ENCODE data around the gene GUCY2D. TPM values are rescaled to one million over a fixed set of nuclear protein-coding genes. Genes with fewer than 3 reads are reported as not detected.

Gene GUCY2D
- total RNA-seq, 3 donors from 2014 or later (not counting 1 experiment from before 2014, with no cell fraction given): not detected

DNA sequence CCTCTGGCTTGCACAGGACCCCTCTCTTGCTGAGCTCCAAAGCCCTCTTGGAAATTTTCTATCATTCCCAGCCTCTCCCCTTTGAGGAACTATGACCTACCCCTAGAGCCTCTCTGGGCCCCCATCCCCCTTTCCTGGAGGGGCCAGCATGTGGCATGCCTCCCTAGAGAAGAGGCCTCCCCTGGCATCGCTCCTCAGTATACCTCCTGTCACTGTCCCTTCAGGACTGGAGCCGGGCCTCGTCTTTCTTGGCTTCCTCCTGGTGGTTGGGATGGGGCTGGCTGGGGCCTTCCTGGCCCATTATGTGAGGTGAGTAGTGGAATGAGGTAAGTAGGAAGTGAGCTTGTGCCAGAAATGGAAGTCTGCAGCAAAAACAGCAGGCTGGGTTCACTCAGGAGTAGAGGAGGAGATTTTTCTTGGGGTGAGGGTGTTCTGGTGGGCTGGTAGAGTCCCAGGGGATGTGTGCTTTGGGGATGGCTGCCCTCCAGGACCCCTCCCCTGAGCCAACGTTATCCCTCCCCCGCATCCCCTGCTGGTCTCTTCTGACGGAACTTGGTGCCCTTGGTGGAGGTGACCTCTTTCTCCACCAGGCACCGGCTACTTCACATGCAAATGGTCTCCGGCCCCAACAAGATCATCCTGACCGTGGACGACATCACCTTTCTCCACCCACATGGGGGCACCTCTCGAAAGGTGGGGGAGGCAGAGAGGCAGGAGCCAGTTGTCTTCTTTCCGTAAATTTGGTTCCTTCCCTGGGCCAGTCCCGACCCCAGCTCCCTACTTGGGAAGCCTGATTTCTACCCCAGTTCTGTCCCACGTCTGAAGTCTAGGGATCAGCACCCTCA is 4.6 kb downstream of the GUCY2D start:
- WGBS (ENCODE audit: insufficient coverage): 87% methylated on average over 14 of the region's 14 CpGs
- no peaks in the 10 kb centered on the region for H3K9me3 Mint-ChIP-seq

DNA sequence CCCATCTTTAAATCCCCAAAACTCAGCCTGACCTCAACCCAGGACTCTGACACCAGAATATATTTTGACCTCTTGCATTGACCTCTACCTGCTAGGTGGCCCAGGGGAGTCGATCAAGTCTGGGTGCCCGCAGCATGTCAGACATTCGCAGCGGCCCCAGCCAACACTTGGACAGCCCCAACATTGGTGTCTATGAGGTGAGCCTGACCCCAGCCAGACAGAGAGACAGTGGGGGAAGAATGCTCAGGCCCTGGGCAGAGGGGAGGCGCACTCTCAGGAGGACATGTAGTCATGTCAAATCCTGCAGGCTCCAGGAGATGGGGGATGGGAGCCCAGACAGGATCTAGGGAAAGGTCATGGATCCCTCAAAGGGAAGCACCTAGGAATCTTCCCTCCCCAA is 5.4 kb downstream of the GUCY2D start:
- no peak overlapping the region for H3K4me3 ChIP-seq (ENCODE audit: low read length)
- intact Hi-C loops (cut with micrococcal nuclease): no loop called here
- no peak overlapping the region for H3K27ac ChIP-seq (ENCODE audit: low read length)
- TF ChIP-seq, protein P1, sequence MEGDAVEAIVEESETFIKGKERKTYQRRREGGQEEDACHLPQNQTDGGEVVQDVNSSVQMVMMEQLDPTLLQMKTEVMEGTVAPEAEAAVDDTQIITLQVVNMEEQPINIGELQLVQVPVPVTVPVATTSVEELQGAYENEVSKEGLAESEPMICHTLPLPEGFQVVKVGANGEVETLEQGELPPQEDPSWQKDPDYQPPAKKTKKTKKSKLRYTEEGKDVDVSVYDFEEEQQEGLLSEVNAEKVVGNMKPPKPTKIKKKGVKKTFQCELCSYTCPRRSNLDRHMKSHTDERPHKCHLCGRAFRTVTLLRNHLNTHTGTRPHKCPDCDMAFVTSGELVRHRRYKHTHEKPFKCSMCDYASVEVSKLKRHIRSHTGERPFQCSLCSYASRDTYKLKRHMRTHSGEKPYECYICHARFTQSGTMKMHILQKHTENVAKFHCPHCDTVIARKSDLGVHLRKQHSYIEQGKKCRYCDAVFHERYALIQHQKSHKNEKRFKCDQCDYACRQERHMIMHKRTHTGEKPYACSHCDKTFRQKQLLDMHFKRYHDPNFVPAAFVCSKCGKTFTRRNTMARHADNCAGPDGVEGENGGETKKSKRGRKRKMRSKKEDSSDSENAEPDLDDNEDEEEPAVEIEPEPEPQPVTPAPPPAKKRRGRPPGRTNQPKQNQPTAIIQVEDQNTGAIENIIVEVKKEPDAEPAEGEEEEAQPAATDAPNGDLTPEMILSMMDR (IDR thresholded peaks at IDR 0.05): no peak
- H3K4me3 Mint-ChIP-seq: no peak overlapping the region
- H3K27ac Mint-ChIP-seq: no peak overlapping the region
- no peaks in the 10 kb centered on the region for H3K9me3 ChIP-seq (ENCODE audit: control insufficient read depth, insufficient read depth, low read length)
- peaks cover under 1% of the 10 kb centered on the region for H3K4me1 ChIP-seq (ENCODE audit: control insufficient read depth, insufficient read depth, low read length)
- H3K9me3 Mint-ChIP-seq: no peaks in the 10 kb centered on the region
- H3K36me3 Mint-ChIP-seq: no peaks in the 10 kb centered on the region
- H3K36me3 ChIP-seq (ENCODE audit: control insufficient read depth, insufficient read depth, low read length): no peaks in the 10 kb centered on the region
- WGBS (ENCODE audit: insufficient coverage): 95% methylated on average over 5 of the region's 5 CpGs
- peaks cover 26 to 27% of the 10 kb centered on the region in 2 donors for H3K27me3 Mint-ChIP-seq (ENCODE audit: low read depth in 2 of 2)
- peaks cover 0 to under 1% of the 10 kb centered on the region in 2 donors for H3K4me1 Mint-ChIP-seq
- no peaks in the 10 kb centered on the region for H3K27me3 ChIP-seq (ENCODE audit: control insufficient read depth, insufficient read depth, low read length)
- ATAC-seq (no peak), DNase-seq (no peak)

More for the DNA sequence above, 4.6 kb downstream of the GUCY2D start:
- DNase-seq: no peak
- H3K4me1 ChIP-seq (ENCODE audit: control insufficient read depth, insufficient read depth, low read length): peaks cover 9% of the 10 kb centered on the region
- Mint-ChIP-seq H3K36me3 (no peaks in the 10 kb centered on the region), H3K27me3 (ENCODE audit: low read depth in 2 of 2) (peaks cover 30 to 31% of the 10 kb centered on the region in 2 donors), H3K27ac (no peak overlapping the region), H3K4me3 (no peak overlapping the region), H3K4me1 (peaks cover 3 to 6% of the 10 kb centered on the region in 2 donors)
- no peak overlapping the region for H3K27ac ChIP-seq (ENCODE audit: low read length)
- no peaks in the 10 kb centered on the region for H3K9me3 ChIP-seq (ENCODE audit: control insufficient read depth, insufficient read depth, low read length)
- intact Hi-C loops (cut with micrococcal nuclease): no loop called here
- no peak for ATAC-seq
- TF ChIP-seq, protein P1 (IDR thresholded peaks at IDR 0.05): no peak
- no peak overlapping the region for H3K4me3 ChIP-seq (ENCODE audit: low read length)
- H3K36me3 ChIP-seq (ENCODE audit: control insufficient read depth, insufficient read depth, low read length): no peaks in the 10 kb centered on the region
- H3K27me3 ChIP-seq (ENCODE audit: control insufficient read depth, insufficient read depth, low read length): no peaks in the 10 kb centered on the region

DNA sequence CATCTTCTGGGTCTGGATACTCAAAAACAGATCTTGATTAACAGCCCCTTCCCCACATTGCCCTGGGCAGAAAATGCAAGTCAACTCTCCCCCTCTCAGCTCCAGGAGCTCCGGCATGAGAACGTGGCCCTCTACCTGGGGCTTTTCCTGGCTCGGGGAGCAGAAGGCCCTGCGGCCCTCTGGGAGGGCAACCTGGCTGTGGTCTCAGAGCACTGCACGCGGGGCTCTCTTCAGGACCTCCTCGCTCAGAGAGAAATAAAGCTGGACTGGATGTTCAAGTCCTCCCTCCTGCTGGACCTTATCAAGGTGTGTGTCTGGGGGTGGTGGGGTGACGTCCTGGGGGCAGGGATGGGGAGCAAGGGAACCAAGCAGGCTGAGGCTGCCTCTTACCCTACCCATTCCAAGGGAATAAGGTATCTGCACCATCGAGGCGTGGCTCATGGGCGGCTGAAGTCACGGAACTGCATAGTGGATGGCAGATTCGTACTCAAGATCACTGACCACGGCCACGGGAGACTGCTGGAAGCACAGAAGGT is 9.7 kb downstream of the GUCY2D start:
- no peaks in the 10 kb centered on the region for H3K9me3 ChIP-seq (ENCODE audit: control insufficient read depth, insufficient read depth, low read length)
- H3K27me3 Mint-ChIP-seq (ENCODE audit: low read depth in 2 of 2): peaks cover 0 to 27% of the 10 kb centered on the region in 2 donors
- DNase-seq (no peak), ATAC-seq (no peak)
- no peak overlapping the region for H3K4me3 Mint-ChIP-seq
- TF ChIP-seq, protein P1 (IDR thresholded peaks at IDR 0.05): no peak
- no peaks in the 10 kb centered on the region for H3K36me3 Mint-ChIP-seq
- 88% methylated on average over 15 of the region's 15 CpGs for WGBS (ENCODE audit: insufficient coverage)
- H3K4me1 Mint-ChIP-seq: peaks cover 8 to 22% of the 10 kb centered on the region in 2 donors
- intact Hi-C loops (cut with micrococcal nuclease): no loop called here
- no peaks in the 10 kb centered on the region for H3K36me3 ChIP-seq (ENCODE audit: control insufficient read depth, insufficient read depth, low read length)
- peaks cover 10% of the 10 kb centered on the region for H3K27me3 ChIP-seq (ENCODE audit: control insufficient read depth, insufficient read depth, low read length)
- H3K4me1 ChIP-seq (ENCODE audit: control insufficient read depth, insufficient read depth, low read length): peaks cover 25% of the 10 kb centered on the region
- H3K27ac ChIP-seq (ENCODE audit: low read length): no peak overlapping the region
- no peaks in the 10 kb centered on the region for H3K9me3 Mint-ChIP-seq
- no peak overlapping the region for H3K27ac Mint-ChIP-seq
- no peak overlapping the region for H3K4me3 ChIP-seq (ENCODE audit: low read length)

All from natural killer cell (primary cell).